HepG2 (cell line): Measurements from ENCODE around the gene CAPN9. TPM values are rescaled to one million over a fixed set of nuclear protein-coding genes. Genes with fewer than 3 reads are reported as not detected.
A peak's percentile ranks its signal among the peaks of the same experiment; 100 is the strongest.

Experiments
- AHDC1 ChIP-seq: sonication (generic); formaldehyde crosslinking; IDR thresholded peaks from 2 replicates; pipeline ENCODE4 v1.5.1; 2020; ENCODE audit warnings: mild to moderate bottlenecking, missing genetic modification reagents, borderline replicate concordance
- ARNT2 ChIP-seq: sonication (generic); formaldehyde crosslinking; IDR thresholded peaks from 2 replicates; pipeline ENCODE4 v1.8.0; 2022; ENCODE audit warnings: mild to moderate bottlenecking, low read depth, missing genetic modification reagents, moderate library complexity
- MIXL1 ChIP-seq: IDR thresholded peaks from 2 replicates; pipeline ENCODE4 v1.6.1; 2016
- NAIF1 ChIP-seq: sonication (generic); formaldehyde crosslinking; IDR thresholded peaks from 2 replicates; pipeline ENCODE4 v1.5.0; 2020; ENCODE audit warnings: mild to moderate bottlenecking, missing genetic modification reagents, borderline replicate concordance
- RNF219 ChIP-seq: sonication (generic); formaldehyde crosslinking; IDR thresholded peaks from 2 replicates; pipeline ENCODE4 v1.5.0; 2020; ENCODE audit warnings: mild to moderate bottlenecking, missing genetic modification reagents
- SALL2 ChIP-seq: sonication (generic); formaldehyde crosslinking; IDR thresholded peaks from 2 replicates; pipeline ENCODE4 v1.8.1; 2023; ENCODE audit warnings: mild to moderate bottlenecking, missing genetic modification reagents, inconsistent platforms
- SRSF1 ChIP-seq: fragments of 200-400 bp; formaldehyde crosslinking; optimal IDR thresholded peaks from 2 replicates; pipeline ENCODE3; 2017; ENCODE audit warnings: mild to moderate bottlenecking, low read depth, low read length, moderate library complexity
- TERF1 ChIP-seq: sonication (generic); formaldehyde crosslinking; IDR thresholded peaks from 2 replicates; pipeline ENCODE4 v1.8.0; 2022; ENCODE audit warnings: mild to moderate bottlenecking, missing genetic modification reagents, moderate library complexity
- ZBTB14 ChIP-seq: sonication (generic); formaldehyde crosslinking; IDR thresholded peaks from 2 replicates; pipeline ENCODE4 v1.4.0; 2020; ENCODE audit warnings: missing genetic modification reagents
- ZNF414 ChIP-seq: sonication (generic); formaldehyde crosslinking; IDR thresholded peaks from 2 replicates; pipeline ENCODE4 v1.5.0; 2020; ENCODE audit warnings: missing genetic modification reagents
- ZNF44 ChIP-seq: sonication (generic); formaldehyde crosslinking; IDR thresholded peaks from 2 replicates; pipeline ENCODE4 v1.5.1; 2020; ENCODE audit warnings: mild to moderate bottlenecking, missing genetic modification reagents
- ZNF710 ChIP-seq: sonication (generic); formaldehyde crosslinking; IDR thresholded peaks from 2 replicates; pipeline ENCODE4 v1.5.0; 2020; ENCODE audit warnings: mild to moderate bottlenecking, missing genetic modification reagents, borderline replicate concordance
- ZNF792 ChIP-seq: IDR thresholded peaks from 2 replicates; pipeline ENCODE4 v1.6.1; 2016
- polyA plus RNA-seq, 8 experiments: library from polyadenylated mRNA; depleted of rRNA in 3 of 8; stranded (reverse) in 7 of 8; unstranded in 1 of 8; fragments of >200 nt; fragmentation: Illumina TruSeq in 4 of 8; extraction: Trizol in 4 of 8; gene quantifications; 2 replicates each; pipeline versions ENCODE4 v1.2.1 to v1.2.3, GENCODE V29; 2011 to 2016; ENCODE audit warnings: low read depth in 4 of 8, missing spikeins in 1 of 8, mixed read lengths in 1 of 8; ENCODE audit not compliant: insufficient read depth in 1 of 8
- total RNA-seq, 5 experiments: library from RNA; depleted of rRNA; stranded (reverse); fragments of >200 nt; fragmentation: Illumina TruSeq; extraction: Trizol; gene quantifications; 2 replicates each; pipeline ENCODE4 v1.2.3, GENCODE V29; 2016; ENCODE audit warnings: low read depth in 1 of 5

Gene CAPN9
- total and polyA plus RNA-seq, 2 of the 13 experiments (the other 11 are each of a cell fraction or from before 2014, with no cell fraction given), result 0.04 to 0.31 TPM

- TF ChIP-seq TERF1 (no peak), RNF219 (CRISPR knock-in tag) (no peak), MIXL1 (no peak), SALL2 (CRISPR knock-in tag) (peak; percentile 75; the same call in 1 of the 2 replicates), AHDC1 (no peak), ZBTB14 (CRISPR knock-in tag) (no peak), ARNT2 (CRISPR knock-in tag) (peak; percentile 51; the same call in 1 of the 2 replicates), ZNF44 (CRISPR knock-in tag) (no peak), ZNF792 (CRISPR knock-in tag) (no peak), ZNF710 (CRISPR knock-in tag) (no peak), ZNF414 (CRISPR knock-in tag) (no peak), SRSF1 (no peak), NAIF1 (CRISPR knock-in tag) (no peak)
Measured at GRCh38 chr1:230701895-230702768, 45.1 kb upstream of the CAPN9 start (continued).
